Liver (tissue), 3 donors: Measurements from ENCODE around the gene RALGPS2.

ENCODE experiments used
- EGR1 ChIP-seq, 2 donors: IDR thresholded peaks; 2 replicates each; pipeline ENCODE4 v1.6.1; 2016 to 2018; ENCODE audit warnings: antibody characterized with exemption in 2 of 2, low read depth in 2 of 2
- TAF1 ChIP-seq: conservative IDR thresholded peaks from 2 replicates; pipeline ENCODE4 v1.6.1; 2016; ENCODE audit warnings: antibody characterized with exemption, mild to moderate bottlenecking
- YY1 ChIP-seq: IDR thresholded peaks from 2 replicates; pipeline ENCODE4 v1.6.1; 2016; ENCODE audit warnings: antibody characterized with exemption, mild to moderate bottlenecking
- TF ChIP-seq, protein P1 (sequence below): IDR thresholded peaks from 2 replicates; pipeline ENCODE4 v1.6.1; 2016; ENCODE audit warnings: antibody characterized with exemption
- TF ChIP-seq, protein P2 (sequence below): fragments of 150-350 bp; IDR thresholded peaks from 2 replicates; pipeline ENCODE4 v1.5.1; 2017; ENCODE audit warnings: improper control_type of control experiment, low read depth, low read length; ENCODE audit not compliant: missing input control
- TF ChIP-seq, protein P3 (sequence below): IDR thresholded peaks from 2 replicates; pipeline ENCODE4 v1.6.1; 2016; ENCODE audit warnings: antibody characterized with exemption, mild to moderate bottlenecking
- TF ChIP-seq, protein P4 (sequence below): IDR thresholded peaks from 2 replicates; pipeline ENCODE4 v1.6.1; 2016; ENCODE audit warnings: antibody characterized with exemption
- donor health status: healthy.
- donor health status: healthy.

DNA sequence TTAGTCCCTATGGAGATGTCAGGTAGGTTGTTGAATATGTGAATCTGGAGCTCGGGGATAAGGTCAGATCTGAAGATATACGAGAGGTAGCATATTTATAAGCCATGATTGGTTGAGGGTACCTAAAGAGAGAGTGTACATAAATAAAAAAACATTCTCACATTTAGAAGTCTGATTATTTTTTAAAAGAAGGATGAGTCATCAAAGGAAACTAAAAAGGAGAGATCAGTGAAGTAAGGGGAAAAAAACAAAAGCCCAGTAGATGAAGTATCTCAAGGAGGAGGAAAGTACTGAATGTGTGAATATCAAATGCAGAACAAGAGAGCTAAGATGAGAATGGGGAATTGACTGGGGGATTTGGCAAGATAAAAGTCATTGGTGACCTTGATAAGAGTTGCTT lies 161.5 kb downstream of the RALGPS2 start:
- TF ChIP-seq, protein P1, sequence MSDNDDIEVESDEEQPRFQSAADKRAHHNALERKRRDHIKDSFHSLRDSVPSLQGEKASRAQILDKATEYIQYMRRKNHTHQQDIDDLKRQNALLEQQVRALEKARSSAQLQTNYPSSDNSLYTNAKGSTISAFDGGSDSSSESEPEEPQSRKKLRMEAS: no peak
- TF ChIP-seq, protein P2, sequence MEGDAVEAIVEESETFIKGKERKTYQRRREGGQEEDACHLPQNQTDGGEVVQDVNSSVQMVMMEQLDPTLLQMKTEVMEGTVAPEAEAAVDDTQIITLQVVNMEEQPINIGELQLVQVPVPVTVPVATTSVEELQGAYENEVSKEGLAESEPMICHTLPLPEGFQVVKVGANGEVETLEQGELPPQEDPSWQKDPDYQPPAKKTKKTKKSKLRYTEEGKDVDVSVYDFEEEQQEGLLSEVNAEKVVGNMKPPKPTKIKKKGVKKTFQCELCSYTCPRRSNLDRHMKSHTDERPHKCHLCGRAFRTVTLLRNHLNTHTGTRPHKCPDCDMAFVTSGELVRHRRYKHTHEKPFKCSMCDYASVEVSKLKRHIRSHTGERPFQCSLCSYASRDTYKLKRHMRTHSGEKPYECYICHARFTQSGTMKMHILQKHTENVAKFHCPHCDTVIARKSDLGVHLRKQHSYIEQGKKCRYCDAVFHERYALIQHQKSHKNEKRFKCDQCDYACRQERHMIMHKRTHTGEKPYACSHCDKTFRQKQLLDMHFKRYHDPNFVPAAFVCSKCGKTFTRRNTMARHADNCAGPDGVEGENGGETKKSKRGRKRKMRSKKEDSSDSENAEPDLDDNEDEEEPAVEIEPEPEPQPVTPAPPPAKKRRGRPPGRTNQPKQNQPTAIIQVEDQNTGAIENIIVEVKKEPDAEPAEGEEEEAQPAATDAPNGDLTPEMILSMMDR: no peak
- TF ChIP-seq YY1: no peak
- TF ChIP-seq EGR1 (IDR thresholded peaks at IDR 0.05; ENCODE audit: low read depth in 2 of 2): no peak
- TF ChIP-seq, protein P3, sequence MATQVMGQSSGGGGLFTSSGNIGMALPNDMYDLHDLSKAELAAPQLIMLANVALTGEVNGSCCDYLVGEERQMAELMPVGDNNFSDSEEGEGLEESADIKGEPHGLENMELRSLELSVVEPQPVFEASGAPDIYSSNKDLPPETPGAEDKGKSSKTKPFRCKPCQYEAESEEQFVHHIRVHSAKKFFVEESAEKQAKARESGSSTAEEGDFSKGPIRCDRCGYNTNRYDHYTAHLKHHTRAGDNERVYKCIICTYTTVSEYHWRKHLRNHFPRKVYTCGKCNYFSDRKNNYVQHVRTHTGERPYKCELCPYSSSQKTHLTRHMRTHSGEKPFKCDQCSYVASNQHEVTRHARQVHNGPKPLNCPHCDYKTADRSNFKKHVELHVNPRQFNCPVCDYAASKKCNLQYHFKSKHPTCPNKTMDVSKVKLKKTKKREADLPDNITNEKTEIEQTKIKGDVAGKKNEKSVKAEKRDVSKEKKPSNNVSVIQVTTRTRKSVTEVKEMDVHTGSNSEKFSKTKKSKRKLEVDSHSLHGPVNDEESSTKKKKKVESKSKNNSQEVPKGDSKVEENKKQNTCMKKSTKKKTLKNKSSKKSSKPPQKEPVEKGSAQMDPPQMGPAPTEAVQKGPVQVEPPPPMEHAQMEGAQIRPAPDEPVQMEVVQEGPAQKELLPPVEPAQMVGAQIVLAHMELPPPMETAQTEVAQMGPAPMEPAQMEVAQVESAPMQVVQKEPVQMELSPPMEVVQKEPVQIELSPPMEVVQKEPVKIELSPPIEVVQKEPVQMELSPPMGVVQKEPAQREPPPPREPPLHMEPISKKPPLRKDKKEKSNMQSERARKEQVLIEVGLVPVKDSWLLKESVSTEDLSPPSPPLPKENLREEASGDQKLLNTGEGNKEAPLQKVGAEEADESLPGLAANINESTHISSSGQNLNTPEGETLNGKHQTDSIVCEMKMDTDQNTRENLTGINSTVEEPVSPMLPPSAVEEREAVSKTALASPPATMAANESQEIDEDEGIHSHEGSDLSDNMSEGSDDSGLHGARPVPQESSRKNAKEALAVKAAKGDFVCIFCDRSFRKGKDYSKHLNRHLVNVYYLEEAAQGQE: no peak
- no peak for TF ChIP-seq TAF1
- TF ChIP-seq, protein P4, sequence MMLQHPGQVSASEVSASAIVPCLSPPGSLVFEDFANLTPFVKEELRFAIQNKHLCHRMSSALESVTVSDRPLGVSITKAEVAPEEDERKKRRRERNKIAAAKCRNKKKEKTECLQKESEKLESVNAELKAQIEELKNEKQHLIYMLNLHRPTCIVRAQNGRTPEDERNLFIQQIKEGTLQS: no peak
